ENCODE results near the gene CNTN4.

DNA sequence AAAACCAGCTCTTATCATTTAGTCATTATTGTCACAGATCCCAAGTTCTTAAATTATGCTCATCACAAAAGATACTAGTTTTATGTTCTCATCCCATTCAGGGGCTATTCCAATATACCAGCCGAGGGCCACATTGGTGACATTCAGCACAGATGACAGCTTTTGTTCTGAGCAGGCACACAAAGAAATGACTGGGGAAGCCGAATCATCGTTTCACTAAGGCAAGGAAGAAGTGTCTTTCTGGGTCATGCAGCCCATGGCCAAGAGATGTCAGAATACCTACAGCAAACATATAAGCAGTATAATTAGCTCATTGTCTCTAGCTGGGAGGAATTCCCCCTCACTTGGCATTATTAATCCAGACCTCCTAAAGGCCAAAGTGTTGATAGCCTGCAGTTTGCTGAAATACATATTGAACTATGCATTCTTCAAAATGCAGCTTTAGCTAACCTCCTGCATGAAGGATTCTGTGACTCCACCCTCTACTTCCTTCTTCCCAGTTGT, 100.2 kb downstream of the CNTN4 start:
- TF ChIP-seq, protein P1, sequence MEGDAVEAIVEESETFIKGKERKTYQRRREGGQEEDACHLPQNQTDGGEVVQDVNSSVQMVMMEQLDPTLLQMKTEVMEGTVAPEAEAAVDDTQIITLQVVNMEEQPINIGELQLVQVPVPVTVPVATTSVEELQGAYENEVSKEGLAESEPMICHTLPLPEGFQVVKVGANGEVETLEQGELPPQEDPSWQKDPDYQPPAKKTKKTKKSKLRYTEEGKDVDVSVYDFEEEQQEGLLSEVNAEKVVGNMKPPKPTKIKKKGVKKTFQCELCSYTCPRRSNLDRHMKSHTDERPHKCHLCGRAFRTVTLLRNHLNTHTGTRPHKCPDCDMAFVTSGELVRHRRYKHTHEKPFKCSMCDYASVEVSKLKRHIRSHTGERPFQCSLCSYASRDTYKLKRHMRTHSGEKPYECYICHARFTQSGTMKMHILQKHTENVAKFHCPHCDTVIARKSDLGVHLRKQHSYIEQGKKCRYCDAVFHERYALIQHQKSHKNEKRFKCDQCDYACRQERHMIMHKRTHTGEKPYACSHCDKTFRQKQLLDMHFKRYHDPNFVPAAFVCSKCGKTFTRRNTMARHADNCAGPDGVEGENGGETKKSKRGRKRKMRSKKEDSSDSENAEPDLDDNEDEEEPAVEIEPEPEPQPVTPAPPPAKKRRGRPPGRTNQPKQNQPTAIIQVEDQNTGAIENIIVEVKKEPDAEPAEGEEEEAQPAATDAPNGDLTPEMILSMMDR (IDR thresholded peaks at IDR 0.05 in 8 of 11, conservative IDR thresholded peaks at IDR 0.05 in 3 of 11): no peak
- no peak for TF ChIP-seq POLR2A (IDR thresholded peaks at IDR 0.05)

Measured in spleen (tissue), 7 donors.